ENCODE data around the gene MAP7D3.

The MAP7D3 gene

GRCh38 chrX:136196691-136197155 is 54.5 kb downstream of the MAP7D3 start:
- H4K8ac ChIP-seq (ENCODE audit: low read depth, low read length) = no peak overlapping the region
- peaks cover 2% of the 10 kb centered on the region for H3K79me1 ChIP-seq (ENCODE audit: low read depth, low read length)
- H2AK5ac ChIP-seq (ENCODE audit: low read depth, low read length) = no peak overlapping the region
- H3K4me3 ChIP-seq (ENCODE audit: low read length in 2 of 2) = no peak overlapping the region
- H3K27me3 ChIP-seq (ENCODE audit: control insufficient read depth in 3 of 3, insufficient read depth in 3 of 3, low read depth in 1 of 3, low read length in 3 of 3) = no peaks in the 10 kb centered on the region
- H3K18ac ChIP-seq (ENCODE audit: low read length) = no peak overlapping the region
- H2BK15ac ChIP-seq (ENCODE audit: low read length) = no peak overlapping the region
- no peak overlapping the region for H3K4ac ChIP-seq (ENCODE audit: low read length)
- no peaks in the 10 kb centered on the region for H3K9me3 ChIP-seq (replicated peaks in 1 of 2; ENCODE audit: control insufficient read depth in 2 of 2, insufficient read depth in 1 of 2, low read depth in 1 of 2, low read length in 2 of 2)
- no CpG with 5 or more reads among the region's 7 CpGs for WGBS, 2 donors (ENCODE audit: extremely low coverage in 2 of 2, insufficient read length in 2 of 2, insufficient replicate concordance in 1 of 2)
- H3K4me2 ChIP-seq (ENCODE audit: insufficient read depth, low read length, poor library complexity, severe bottlenecking) = no peak overlapping the region
- no peak overlapping the region for H3K27ac ChIP-seq (replicated peaks; ENCODE audit: low read length)
- H2BK12ac ChIP-seq (ENCODE audit: low read length) = no peak overlapping the region
- H3K9ac ChIP-seq (ENCODE audit: low read depth, low read length, poor library complexity) = no peak overlapping the region
- H3K23ac ChIP-seq (ENCODE audit: low read depth, low read length, poor library complexity) = no peak overlapping the region
- no peaks in the 10 kb centered on the region for H3K36me3 ChIP-seq (replicated peaks in 1 of 2; ENCODE audit: control insufficient read depth in 2 of 2, insufficient read depth in 2 of 2, low read length in 2 of 2)
- H3K14ac ChIP-seq (ENCODE audit: low read length) = no peak overlapping the region
- H2BK5ac ChIP-seq (ENCODE audit: low read length) = no peak overlapping the region
- no peak overlapping the region for H2BK120ac ChIP-seq (ENCODE audit: low read depth, low read length)
- H3K4me1 ChIP-seq (ENCODE audit: control insufficient read depth in 2 of 2, insufficient read depth in 1 of 2, low read depth in 1 of 2, low read length in 2 of 2) = peaks cover 0 to 2% of the 10 kb centered on the region in 2 donors
- DNase-seq (ENCODE audit: low spot score) = no peak
- H4K91ac ChIP-seq (ENCODE audit: low read depth, low read length, poor library complexity) = no peak overlapping the region
- no peak overlapping the region for H2AFZ ChIP-seq (ENCODE audit: low read length)

DNA sequence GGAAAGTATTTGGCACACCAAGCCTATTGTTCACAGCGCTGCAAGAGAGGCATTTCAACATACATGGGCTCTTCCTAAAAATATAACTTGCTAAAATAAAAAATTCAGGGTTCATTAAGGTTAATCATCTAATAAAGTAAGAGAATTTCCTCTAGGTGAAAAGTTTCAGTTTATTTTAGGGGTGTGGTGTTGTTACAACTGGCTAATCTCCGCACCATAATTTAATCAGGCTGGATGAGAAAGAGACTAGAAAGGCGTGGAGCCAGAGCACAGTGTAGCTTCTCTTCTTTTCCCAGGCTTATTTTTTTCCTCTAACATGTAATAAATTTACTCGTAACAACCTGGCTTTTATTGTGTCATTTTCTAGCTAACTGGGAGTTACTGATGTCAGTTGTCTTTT is 56.0 kb downstream of the MAP7D3 start:
- Histone ChIP-seq H2AK5ac (ENCODE audit: low read depth, low read length) (no peak overlapping the region), H4K91ac (ENCODE audit: low read depth, low read length, poor library complexity) (no peak overlapping the region), H3K27me3 (ENCODE audit: control insufficient read depth in 3 of 3, insufficient read depth in 3 of 3, low read depth in 1 of 3, low read length in 3 of 3) (no peaks in the 10 kb centered on the region), H3K9me3 (replicated peaks in 1 of 2; ENCODE audit: control insufficient read depth in 2 of 2, insufficient read depth in 1 of 2, low read depth in 1 of 2, low read length in 2 of 2) (no peaks in the 10 kb centered on the region), H4K8ac (ENCODE audit: low read depth, low read length) (no peak overlapping the region), H3K9ac (ENCODE audit: low read depth, low read length, poor library complexity) (no peak overlapping the region), H3K23ac (ENCODE audit: low read depth, low read length, poor library complexity) (no peak overlapping the region), H3K27ac (replicated peaks; ENCODE audit: low read length) (no peak overlapping the region), H2BK5ac (ENCODE audit: low read length) (no peak overlapping the region), H2BK15ac (ENCODE audit: low read length) (no peak overlapping the region), H3K14ac (ENCODE audit: low read length) (no peak overlapping the region), H3K36me3 (replicated peaks in 1 of 2; ENCODE audit: control insufficient read depth in 2 of 2, insufficient read depth in 2 of 2, low read length in 2 of 2) (no peaks in the 10 kb centered on the region), H3K79me1 (ENCODE audit: low read depth, low read length) (peaks cover 2% of the 10 kb centered on the region), H2BK12ac (ENCODE audit: low read length) (no peak overlapping the region), H3K4me2 (ENCODE audit: insufficient read depth, low read length, poor library complexity, severe bottlenecking) (no peak overlapping the region), H3K4ac (ENCODE audit: low read length) (no peak overlapping the region), H2AFZ (ENCODE audit: low read length) (no peak overlapping the region), H3K4me3 (ENCODE audit: low read length in 2 of 2) (no peak overlapping the region), H3K4me1 (ENCODE audit: control insufficient read depth in 2 of 2, insufficient read depth in 1 of 2, low read depth in 1 of 2, low read length in 2 of 2) (no peaks in the 10 kb centered on the region), H2BK120ac (ENCODE audit: low read depth, low read length) (no peak overlapping the region), H3K18ac (ENCODE audit: low read length) (no peak overlapping the region)
- no peak for DNase-seq (ENCODE audit: low spot score)
- no CpG with 5 or more reads among the region's 4 CpGs for WGBS, 2 donors (ENCODE audit: extremely low coverage in 2 of 2, insufficient read length in 2 of 2, insufficient replicate concordance in 1 of 2)

- Histone ChIP-seq H3K14ac (ENCODE audit: low read length) (no peak overlapping the region), H3K4me3 (ENCODE audit: low read length in 2 of 2) (no peak overlapping the region), H3K23ac (ENCODE audit: low read depth, low read length, poor library complexity) (no peak overlapping the region), H4K8ac (ENCODE audit: low read depth, low read length) (no peak overlapping the region), H2AK5ac (ENCODE audit: low read depth, low read length) (no peak overlapping the region), H2AFZ (ENCODE audit: low read length) (no peak overlapping the region), H3K27me3 (ENCODE audit: control insufficient read depth in 3 of 3, insufficient read depth in 3 of 3, low read depth in 1 of 3, low read length in 3 of 3) (no peaks in the 10 kb centered on the region), H3K18ac (ENCODE audit: low read length) (no peak overlapping the region), H3K36me3 (replicated peaks in 1 of 2; ENCODE audit: control insufficient read depth in 2 of 2, insufficient read depth in 2 of 2, low read length in 2 of 2) (no peaks in the 10 kb centered on the region), H2BK12ac (ENCODE audit: low read length) (no peak overlapping the region), H4K91ac (ENCODE audit: low read depth, low read length, poor library complexity) (no peak overlapping the region), H2BK15ac (ENCODE audit: low read length) (no peak overlapping the region), H3K4ac (ENCODE audit: low read length) (no peak overlapping the region), H3K27ac (replicated peaks; ENCODE audit: low read length) (no peak overlapping the region), H3K9ac (ENCODE audit: low read depth, low read length, poor library complexity) (no peak overlapping the region), H3K79me1 (ENCODE audit: low read depth, low read length) (peaks cover 2% of the 10 kb centered on the region), H3K9me3 (replicated peaks in 1 of 2; ENCODE audit: control insufficient read depth in 2 of 2, insufficient read depth in 1 of 2, low read depth in 1 of 2, low read length in 2 of 2) (no peaks in the 10 kb centered on the region), H3K4me1 (ENCODE audit: control insufficient read depth in 2 of 2, insufficient read depth in 1 of 2, low read depth in 1 of 2, low read length in 2 of 2) (no peaks in the 10 kb centered on the region), H3K4me2 (ENCODE audit: insufficient read depth, low read length, poor library complexity, severe bottlenecking) (no peak overlapping the region), H2BK5ac (ENCODE audit: low read length) (no peak overlapping the region), H2BK120ac (ENCODE audit: low read depth, low read length) (no peak overlapping the region)
- WGBS, 2 donors (ENCODE audit: extremely low coverage in 2 of 2, insufficient read length in 2 of 2, insufficient replicate concordance in 1 of 2) = no CpG with 5 or more reads among the region's 2 CpGs
- no peak for DNase-seq (ENCODE audit: low spot score)
Measured at GRCh38 chrX:136194536-136194935, 56.7 kb downstream of the MAP7D3 start.

DNA sequence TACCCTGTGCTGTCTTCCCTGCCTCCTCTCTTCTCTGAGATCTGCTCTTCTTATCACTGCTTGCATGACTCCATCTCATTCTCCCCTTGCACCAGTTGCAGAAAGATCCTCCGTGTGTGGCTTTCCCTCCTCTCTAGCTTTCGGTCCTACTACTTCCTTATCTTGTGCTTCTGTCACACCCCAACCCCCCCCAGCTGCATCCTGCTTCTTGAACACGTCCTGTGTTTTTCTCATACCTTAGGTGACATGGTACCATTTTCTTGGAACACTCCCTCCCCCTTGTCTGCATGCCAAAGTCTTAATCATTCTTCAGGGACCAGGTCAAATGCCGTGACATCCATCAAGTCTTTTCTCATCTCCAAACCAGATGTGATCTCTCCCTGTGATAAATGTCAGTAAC is 57.4 kb downstream of the MAP7D3 start:
- Histone ChIP-seq H2BK12ac (ENCODE audit: low read length) (no peak overlapping the region), H3K9me3 (replicated peaks in 1 of 2; ENCODE audit: control insufficient read depth in 2 of 2, insufficient read depth in 1 of 2, low read depth in 1 of 2, low read length in 2 of 2) (no peaks in the 10 kb centered on the region), H2BK15ac (ENCODE audit: low read length) (no peak overlapping the region), H3K18ac (ENCODE audit: low read length) (no peak overlapping the region), H3K23ac (ENCODE audit: low read depth, low read length, poor library complexity) (no peak overlapping the region), H3K27ac (replicated peaks; ENCODE audit: low read length) (no peak overlapping the region), H3K9ac (ENCODE audit: low read depth, low read length, poor library complexity) (no peak overlapping the region), H3K4me3 (ENCODE audit: low read length in 2 of 2) (no peak overlapping the region), H3K4ac (ENCODE audit: low read length) (no peak overlapping the region), H3K4me2 (ENCODE audit: insufficient read depth, low read length, poor library complexity, severe bottlenecking) (no peak overlapping the region), H3K4me1 (ENCODE audit: control insufficient read depth in 2 of 2, insufficient read depth in 1 of 2, low read depth in 1 of 2, low read length in 2 of 2) (no peaks in the 10 kb centered on the region), H3K36me3 (replicated peaks in 1 of 2; ENCODE audit: control insufficient read depth in 2 of 2, insufficient read depth in 2 of 2, low read length in 2 of 2) (no peaks in the 10 kb centered on the region), H3K27me3 (ENCODE audit: control insufficient read depth in 3 of 3, insufficient read depth in 3 of 3, low read depth in 1 of 3, low read length in 3 of 3) (no peaks in the 10 kb centered on the region), H4K91ac (ENCODE audit: low read depth, low read length, poor library complexity) (no peak overlapping the region), H4K8ac (ENCODE audit: low read depth, low read length) (no peak overlapping the region), H3K14ac (ENCODE audit: low read length) (no peak overlapping the region), H2BK5ac (ENCODE audit: low read length) (no peak overlapping the region), H2AK5ac (ENCODE audit: low read depth, low read length) (no peak overlapping the region), H2BK120ac (ENCODE audit: low read depth, low read length) (no peak overlapping the region), H2AFZ (ENCODE audit: low read length) (no peak overlapping the region), H3K79me1 (ENCODE audit: low read depth, low read length) (peaks cover 2% of the 10 kb centered on the region)
- no peak for DNase-seq (ENCODE audit: low spot score)
- no CpG with 5 or more reads among the region's 4 CpGs for WGBS, 2 donors (ENCODE audit: extremely low coverage in 2 of 2, insufficient read length in 2 of 2, insufficient replicate concordance in 1 of 2)
